A673 (cell line): ENCODE measurements around the gene FAM163B. TPM values are rescaled to one million over a fixed set of nuclear protein-coding genes. Genes with fewer than 3 reads are reported as not detected.

ENCODE experiments used
- BruUV-seq: library from RNA; stranded (reverse); fragments of 400-500 nt; replicated peaks from 2 replicates; lab custom pipeline; 2021; lab: Mats Ljungman, UMichigan
- CTCF ChIA-PET: fragments of 300-600 bp; sonication (Branson Sonifier 250); formaldehyde crosslinking; loops from one replicate; lab custom pipeline; 2022; ENCODE audit warnings: antibody characterized with exemption; lab: Charles Lee
- POLR2A ChIA-PET: fragments of 300-600 bp; sonication (Branson Sonifier 250); formaldehyde crosslinking; loops from one replicate; lab custom pipeline; 2022; ENCODE audit warnings: antibody characterized with exemption; ENCODE audit not compliant: low non-redundant PET; lab: Charles Lee
- DNase-seq: peaks from one replicate; pipeline ENCODE4 v3.0.0-alpha.2; 2015; ENCODE audit warnings: low spot score
- H3K27ac ChIP-seq: fragments of 200-600 bp; sonication (generic); 2 replicates; pipeline ENCODE4 v1.5.1; 2016; ENCODE audit warnings: mixed run types, low read depth, mild to moderate bottlenecking, mixed read lengths, antibody characterized with exemption, low read length; ENCODE audit not compliant: poor library complexity, severe bottlenecking
- H3K27me3 ChIP-seq: fragments of 200-600 bp; sonication (generic); replicated peaks from 2 replicates; pipeline ENCODE4 v1.6.1; 2017; ENCODE audit warnings: mixed run types, low read depth, mild to moderate bottlenecking, mixed read lengths, antibody characterized with exemption, low read length; ENCODE audit not compliant: insufficient read depth, poor library complexity
- H3K36me3 ChIP-seq: fragments of 200-600 bp; sonication (generic); 2 replicates; pipeline ENCODE4 v1.6.1; 2016; ENCODE audit warnings: mixed run types, mild to moderate bottlenecking, mixed read lengths, antibody characterized with exemption, low read length; ENCODE audit not compliant: insufficient read depth, poor library complexity, severe bottlenecking
- H3K4me1 ChIP-seq: fragments of 200-600 bp; sonication (generic); 2 replicates; pipeline ENCODE4 v1.6.1; 2017; ENCODE audit warnings: mixed run types, mild to moderate bottlenecking, mixed read lengths, antibody characterized with exemption, low read length; ENCODE audit not compliant: insufficient read depth, poor library complexity, severe bottlenecking
- H3K4me3 ChIP-seq: fragments of 200-600 bp; sonication (generic); 2 replicates; pipeline ENCODE4 v1.5.1; 2016; ENCODE audit warnings: low read depth, mixed run types, mild to moderate bottlenecking, mixed read lengths, low read length; ENCODE audit not compliant: poor library complexity, severe bottlenecking
- H3K9me3 ChIP-seq: fragments of 200-600 bp; sonication (generic); 2 replicates; pipeline ENCODE4 v1.6.1; 2016; ENCODE audit warnings: mixed run types, low read depth, mild to moderate bottlenecking, mixed read lengths, antibody characterized with exemption, low read length; ENCODE audit not compliant: poor library complexity, severe bottlenecking
- CTCF ChIP-seq: fragments of 300-800, 200-600 bp; sonication (generic); conservative IDR thresholded peaks from 2 replicates; pipeline ENCODE4 v1.5.1; 2017; ENCODE audit warnings: low read depth, mild to moderate bottlenecking, antibody characterized with exemption, low read length, moderate library complexity, mixed read lengths
- EZH2 ChIP-seq: fragments of 200-600 bp; sonication (generic); IDR thresholded peaks from 2 replicates; pipeline ENCODE4 v1.6.1; 2017; ENCODE audit warnings: borderline replicate concordance, low read depth, mild to moderate bottlenecking, mixed read lengths, antibody characterized with exemption, low read length; ENCODE audit not compliant: poor library complexity, severe bottlenecking
- intact Hi-C: fragments of 100-400 bp; cut with micrococcal nuclease; formaldehyde crosslinking; loops from one replicate; pipeline ENCODE4 v1.10.0; 2022; ENCODE audit not compliant: unreplicated experiment
- total RNA-seq: library from RNA; stranded (reverse); gene quantifications from 2 replicates; pipeline ENCODE4 v1.2.3, GENCODE V29; 2021

The FAM163B gene
- total RNA-seq, 1 experiment from 2014 or later, result not detected

GRCh38 chr9:133643362-133643755 is 34.2 kb upstream of the FAM163B start:
- Histone ChIP-seq H3K27ac (no peak overlapping the region), H3K9me3 (no peaks in the 10 kb centered on the region), H3K4me3 (no peak overlapping the region), H3K27me3 (no peaks in the 10 kb centered on the region), H3K4me1 (no peaks in the 10 kb centered on the region), H3K36me3 (no peaks in the 10 kb centered on the region)
- intact Hi-C loops, result no loop called here
- no peak for DNase-seq
- POLR2A ChIA-PET, result no interaction called here
- no peak for TF ChIP-seq CTCF
- CTCF ChIA-PET, result no interaction called here
- no TSS peak for BruUV-seq

- intact Hi-C loops, result no loop called here
- no TSS peak for BruUV-seq
- no peaks in the 10 kb centered on the region for H3K9me3 ChIP-seq
- H3K4me3 ChIP-seq, result no peak overlapping the region
- H3K27me3 ChIP-seq, result no peaks in the 10 kb centered on the region
- TF ChIP-seq EZH2 (no peak), CTCF (no peak)
- CTCF ChIA-PET, result no interaction called here
- POLR2A ChIA-PET, result no interaction called here
- H3K4me1 ChIP-seq, result no peaks in the 10 kb centered on the region
- DNase-seq, result no peak
- H3K36me3 ChIP-seq, result no peaks in the 10 kb centered on the region
- H3K27ac ChIP-seq, result no peak overlapping the region
These were observed 33.6 kb upstream of the FAM163B start for GRCh38 chr9:133642708-133643361.

- Histone ChIP-seq H3K4me1 (no peaks in the 10 kb centered on the region), H3K27me3 (no peaks in the 10 kb centered on the region), H3K9me3 (no peaks in the 10 kb centered on the region), H3K4me3 (no peak overlapping the region), H3K27ac (no peak overlapping the region), H3K36me3 (no peaks in the 10 kb centered on the region)
- DNase-seq, result no peak
- POLR2A ChIA-PET, result no interaction called here
- TF ChIP-seq EZH2 (no peak), CTCF (no peak)
- intact Hi-C loops, result no loop called here
- no TSS peak for BruUV-seq
- CTCF ChIA-PET, result no interaction called here
These were observed 32.8 kb upstream of the FAM163B start for GRCh38 chr9:133641861-133642595.
